ENCODE results near the gene SHMT2. TPM values are rescaled to one million over a fixed set of nuclear protein-coding genes. Genes with fewer than 3 reads are reported as not detected.

Gene SHMT2
- total and polyA plus RNA-seq, 2 donors (not counting 3 experiments of a cell fraction or from before 2014, with no cell fraction given): 155 to 243 TPM

GRCh38 chr12:57216014-57216911 lies 13.2 kb upstream of the SHMT2 start, which contains the start of gene NXPH4:
NXPH4 (plus strand) TSS chr12:57216794; CDS start chr12:57216970, 176 bp downstream.
- no peaks in the 10 kb centered on the region for H3K79me2 ChIP-seq (ENCODE audit: control insufficient read depth, insufficient read depth, low read length)
- no peak within 1 kb of the TSS for H3K9ac ChIP-seq (replicated peaks; ENCODE audit: extremely low read depth, insufficient read depth, low read length)
- H3K9me1 ChIP-seq (replicated peaks; ENCODE audit: control insufficient read depth, extremely low read depth, insufficient read depth, low read length): no peaks in the 10 kb centered on the region
- TF ChIP-seq MYC (IDR thresholded peaks at IDR 0.05; ENCODE audit: low read depth, low read length) (no peak), FOS (IDR thresholded peaks at IDR 0.05; ENCODE audit: borderline replicate concordance, insufficient read depth, low read length) (no peak), POLR2A (IDR thresholded peaks at IDR 0.05; ENCODE audit: low read depth, low read length) (no peak), MAX (IDR thresholded peaks at IDR 0.05; ENCODE audit: insufficient read depth, insufficient read length) (no peak), EZH2 (IDR thresholded peaks at IDR 0.05; ENCODE audit: borderline replicate concordance, low read depth, low read length, severe bottlenecking) (peak; percentile 79), GATA2 (IDR thresholded peaks at IDR 0.05; ENCODE audit: insufficient read depth, insufficient read length, low read depth, low read length) (no peak)
- H2AFZ ChIP-seq (ENCODE audit: low read depth, low read length): no peak within 1 kb of the TSS
- ChIA-PET POLR2A (interaction anchor here (0.6 kb wide), 1 partner anchor 10 kb away, joined by 4 read pairs; no protein-coding TSS in a partner anchor), CTCF (interaction anchor here (0.7 to 4.7 kb wide), 4 partner anchors 11 to 26 kb away, joined by 3 to 214 read pairs (median 57); partner anchors contain the start of gene SHMT2)
- peaks cover 2% of the 10 kb centered on the region for H3K4me1 ChIP-seq (ENCODE audit: control insufficient read depth, extremely low read depth, insufficient read depth, low read length)
- H3K27me3 ChIP-seq (ENCODE audit: control insufficient read depth in 2 of 2, insufficient read depth in 2 of 2, low read length in 2 of 2): peaks cover 62 to 68% of the 10 kb centered on the region in 2 experiments
- H3K36me3 ChIP-seq (ENCODE audit: control insufficient read depth in 2 of 2, extremely low read depth in 1 of 2, insufficient read depth in 2 of 2, low read length in 2 of 2): no peaks in the 10 kb centered on the region
- FAIRE-seq (no peak), DNase-seq (ENCODE audit: low read depth, low spot score) (no peak)
- no TSS peak for BruUV-seq (replicated peaks)
- intact Hi-C loops (cut with micrococcal nuclease): no loop called here
- H3K9me3 ChIP-seq (replicated peaks; ENCODE audit: control insufficient read depth, insufficient read depth, low read length): no peaks in the 10 kb centered on the region
- H3K4me3 ChIP-seq (replicated peaks in 1 of 3; ENCODE audit: insufficient read depth in 1 of 3, low read depth in 1 of 3, low read length in 3 of 3): peak within 1 kb of the TSS in 1 of 3 experiments; percentile 22
- no peak within 1 kb of the TSS for H3K27ac ChIP-seq (ENCODE audit: insufficient read depth, low read depth, low read length)
- no peaks in the 10 kb centered on the region for H4K20me1 ChIP-seq (replicated peaks; ENCODE audit: control insufficient read depth, extremely low read depth, insufficient read depth, low read length)
- dilution Hi-C loops (cut with MboI; ENCODE audit: extremely low pct_ligation_motif_present, low sequenced_read_pairs): no loop called here
- no peak within 1 kb of the TSS for H3K4me2 ChIP-seq (ENCODE audit: insufficient read depth, low read length)
